ENCODE results near the gene PLD1.

Gene PLD1

DNA sequence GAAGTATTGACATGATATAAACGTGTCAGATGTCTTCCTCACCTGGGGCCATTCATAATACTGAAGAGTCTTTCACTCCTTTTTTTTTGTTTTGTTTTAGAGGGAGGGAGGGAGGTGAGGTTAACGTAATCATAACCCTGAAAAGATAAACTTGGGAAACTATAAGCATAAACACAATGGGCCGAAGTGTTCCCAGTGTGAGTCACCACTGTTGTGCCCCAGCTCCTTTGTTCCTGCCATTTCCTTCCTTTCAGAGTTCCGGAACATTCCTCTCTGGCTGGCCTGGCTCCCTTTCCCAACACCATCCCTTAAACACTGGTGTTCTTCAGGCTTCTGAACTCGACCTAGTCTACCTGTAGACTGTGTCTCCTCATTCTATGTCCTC is 18.6 kb downstream of the PLD1 start:
- Histone ChIP-seq H3K4me3 (replicated peaks; ENCODE audit: insufficient read depth, low read length) (no peak overlapping the region), H3K27ac (replicated peaks) (no peak overlapping the region), H3K27me3 (ENCODE audit: insufficient read depth, poor library complexity, severe bottlenecking) (no peaks in the 10 kb centered on the region)
- TF ChIP-seq, protein P1, sequence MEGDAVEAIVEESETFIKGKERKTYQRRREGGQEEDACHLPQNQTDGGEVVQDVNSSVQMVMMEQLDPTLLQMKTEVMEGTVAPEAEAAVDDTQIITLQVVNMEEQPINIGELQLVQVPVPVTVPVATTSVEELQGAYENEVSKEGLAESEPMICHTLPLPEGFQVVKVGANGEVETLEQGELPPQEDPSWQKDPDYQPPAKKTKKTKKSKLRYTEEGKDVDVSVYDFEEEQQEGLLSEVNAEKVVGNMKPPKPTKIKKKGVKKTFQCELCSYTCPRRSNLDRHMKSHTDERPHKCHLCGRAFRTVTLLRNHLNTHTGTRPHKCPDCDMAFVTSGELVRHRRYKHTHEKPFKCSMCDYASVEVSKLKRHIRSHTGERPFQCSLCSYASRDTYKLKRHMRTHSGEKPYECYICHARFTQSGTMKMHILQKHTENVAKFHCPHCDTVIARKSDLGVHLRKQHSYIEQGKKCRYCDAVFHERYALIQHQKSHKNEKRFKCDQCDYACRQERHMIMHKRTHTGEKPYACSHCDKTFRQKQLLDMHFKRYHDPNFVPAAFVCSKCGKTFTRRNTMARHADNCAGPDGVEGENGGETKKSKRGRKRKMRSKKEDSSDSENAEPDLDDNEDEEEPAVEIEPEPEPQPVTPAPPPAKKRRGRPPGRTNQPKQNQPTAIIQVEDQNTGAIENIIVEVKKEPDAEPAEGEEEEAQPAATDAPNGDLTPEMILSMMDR (IDR thresholded peaks at IDR 0.05; ENCODE audit: insufficient read depth, low read length) = no peak
- TF ChIP-seq POLR2AphosphoS5 (IDR thresholded peaks at IDR 0.05; ENCODE audit: low read depth) (no peak), GABPA (IDR thresholded peaks at IDR 0.05; ENCODE audit: low read depth) (no peak), SPI1 (IDR thresholded peaks at IDR 0.05; ENCODE audit: borderline replicate concordance, low read depth) (no peak)
- TF ChIP-seq, protein P2, sequence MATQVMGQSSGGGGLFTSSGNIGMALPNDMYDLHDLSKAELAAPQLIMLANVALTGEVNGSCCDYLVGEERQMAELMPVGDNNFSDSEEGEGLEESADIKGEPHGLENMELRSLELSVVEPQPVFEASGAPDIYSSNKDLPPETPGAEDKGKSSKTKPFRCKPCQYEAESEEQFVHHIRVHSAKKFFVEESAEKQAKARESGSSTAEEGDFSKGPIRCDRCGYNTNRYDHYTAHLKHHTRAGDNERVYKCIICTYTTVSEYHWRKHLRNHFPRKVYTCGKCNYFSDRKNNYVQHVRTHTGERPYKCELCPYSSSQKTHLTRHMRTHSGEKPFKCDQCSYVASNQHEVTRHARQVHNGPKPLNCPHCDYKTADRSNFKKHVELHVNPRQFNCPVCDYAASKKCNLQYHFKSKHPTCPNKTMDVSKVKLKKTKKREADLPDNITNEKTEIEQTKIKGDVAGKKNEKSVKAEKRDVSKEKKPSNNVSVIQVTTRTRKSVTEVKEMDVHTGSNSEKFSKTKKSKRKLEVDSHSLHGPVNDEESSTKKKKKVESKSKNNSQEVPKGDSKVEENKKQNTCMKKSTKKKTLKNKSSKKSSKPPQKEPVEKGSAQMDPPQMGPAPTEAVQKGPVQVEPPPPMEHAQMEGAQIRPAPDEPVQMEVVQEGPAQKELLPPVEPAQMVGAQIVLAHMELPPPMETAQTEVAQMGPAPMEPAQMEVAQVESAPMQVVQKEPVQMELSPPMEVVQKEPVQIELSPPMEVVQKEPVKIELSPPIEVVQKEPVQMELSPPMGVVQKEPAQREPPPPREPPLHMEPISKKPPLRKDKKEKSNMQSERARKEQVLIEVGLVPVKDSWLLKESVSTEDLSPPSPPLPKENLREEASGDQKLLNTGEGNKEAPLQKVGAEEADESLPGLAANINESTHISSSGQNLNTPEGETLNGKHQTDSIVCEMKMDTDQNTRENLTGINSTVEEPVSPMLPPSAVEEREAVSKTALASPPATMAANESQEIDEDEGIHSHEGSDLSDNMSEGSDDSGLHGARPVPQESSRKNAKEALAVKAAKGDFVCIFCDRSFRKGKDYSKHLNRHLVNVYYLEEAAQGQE (IDR thresholded peaks at IDR 0.05; ENCODE audit: insufficient replicate concordance, low read depth) = no peak
- DNase-seq (ENCODE audit: low read depth in 1 of 2, low spot score in 1 of 2) = no peak

DNA sequence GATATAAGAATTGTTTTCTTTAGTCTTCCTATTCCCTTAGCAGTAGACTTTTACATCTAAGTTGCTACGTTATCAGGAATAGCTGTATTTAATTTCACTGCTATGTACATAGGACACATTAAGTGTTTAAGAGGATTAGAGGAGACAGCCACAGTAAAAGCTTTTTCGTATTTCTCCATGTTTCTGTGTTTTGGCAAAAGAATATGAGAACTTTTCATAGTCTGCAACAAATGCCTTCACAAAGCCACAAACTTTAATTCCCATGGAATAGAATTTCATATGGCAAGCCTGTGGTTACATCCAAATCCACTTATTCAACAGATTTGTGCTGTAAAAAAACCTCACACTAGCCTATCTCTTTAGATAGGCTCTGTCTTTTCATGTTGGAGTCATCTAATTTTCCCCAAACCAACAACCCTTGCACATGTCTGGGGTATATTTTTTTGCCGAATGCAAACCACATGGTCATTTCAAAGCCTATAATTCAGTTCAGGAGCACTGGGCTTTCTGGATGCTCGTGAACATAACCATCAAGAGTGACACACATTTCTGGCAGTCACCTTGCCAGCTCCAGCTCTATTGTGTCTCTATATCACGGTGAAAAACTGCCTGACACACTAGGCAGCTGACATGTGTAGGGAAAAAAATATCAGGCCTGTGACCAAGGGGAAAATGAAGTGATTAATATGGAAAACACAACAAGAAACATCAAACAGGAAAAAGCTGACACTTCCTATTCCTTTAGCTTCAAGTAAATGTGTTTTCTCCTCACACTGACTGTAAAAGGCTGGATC is 19.2 kb downstream of the PLD1 start:
- DNase-seq (ENCODE audit: low read depth in 1 of 2, low spot score in 1 of 2) = no peak
- Histone ChIP-seq H3K27ac (replicated peaks) (no peak overlapping the region), H3K4me3 (replicated peaks; ENCODE audit: insufficient read depth, low read length) (no peak overlapping the region), H3K27me3 (ENCODE audit: insufficient read depth, poor library complexity, severe bottlenecking) (no peaks in the 10 kb centered on the region)
- TF ChIP-seq, protein P2 (IDR thresholded peaks at IDR 0.05; ENCODE audit: insufficient replicate concordance, low read depth) = no peak
- TF ChIP-seq SPI1 (IDR thresholded peaks at IDR 0.05; ENCODE audit: borderline replicate concordance, low read depth) (no peak), GABPA (IDR thresholded peaks at IDR 0.05; ENCODE audit: low read depth) (no peak), POLR2AphosphoS5 (IDR thresholded peaks at IDR 0.05; ENCODE audit: low read depth) (no peak)
- TF ChIP-seq, protein P1 (IDR thresholded peaks at IDR 0.05; ENCODE audit: insufficient read depth, low read length) = no peak

GRCh38 chr3:171790574-171790897 is 19.7 kb downstream of the PLD1 start:
- no peak for DNase-seq (ENCODE audit: low read depth in 1 of 2, low spot score in 1 of 2)
- no peak for TF ChIP-seq GABPA (IDR thresholded peaks at IDR 0.05; ENCODE audit: low read depth)
- no peak for TF ChIP-seq POLR2AphosphoS5 (IDR thresholded peaks at IDR 0.05; ENCODE audit: low read depth)
- 0 out of 2 replicates have a peak, but pooled peaks have one; percentile 11 for TF ChIP-seq SPI1 (IDR thresholded peaks at IDR 0.05; ENCODE audit: borderline replicate concordance, low read depth)
- TF ChIP-seq, protein P1 (IDR thresholded peaks at IDR 0.05; ENCODE audit: insufficient read depth, low read length) = no peak
- Histone ChIP-seq H3K27ac (replicated peaks) (no peak overlapping the region), H3K4me3 (replicated peaks; ENCODE audit: insufficient read depth, low read length) (no peak overlapping the region), H3K27me3 (ENCODE audit: insufficient read depth, poor library complexity, severe bottlenecking) (no peaks in the 10 kb centered on the region)

All from HL-60 (cell line).